WTC11 (cell line): ENCODE data around the gene CPNE2. TPM values are rescaled to one million over a fixed set of nuclear protein-coding genes. Genes with fewer than 3 reads are reported as not detected.

Experiments used
- ATAC-seq: fragments of 200-7000 bp; cut with Tn5 transposase; 2 replicates; pipeline ENCODE4 v1.10.0; 2021; ENCODE audit warnings: mild to moderate bottlenecking, moderate library complexity
- CTCF ChIA-PET: fragments of 300-600 bp; sonication (Branson Sonifier 250); formaldehyde crosslinking; loops from one replicate; lab custom pipeline; 2021; ENCODE audit warnings: antibody characterized with exemption; lab: Charles Lee
- POLR2A ChIA-PET: fragments of 350-600 bp; sonication (Branson Sonifier 250); formaldehyde crosslinking; loops from one replicate; lab custom pipeline; 2021; ENCODE audit warnings: antibody characterized with exemption; lab: Charles Lee
- DNase-seq: peaks from one replicate; pipeline ENCODE4 v3.0.0; 2021; ENCODE audit warnings: low spot score
- H3K27ac Mint-ChIP-seq: 2 replicates; pipeline ENCODE4 v1.8.0; 2021; ENCODE audit warnings: mixed read lengths
- H3K27me3 Mint-ChIP-seq: 2 replicates; pipeline ENCODE4 v1.8.0; 2021; ENCODE audit warnings: low read depth, mild to moderate bottlenecking, moderate library complexity, mixed read lengths
- H3K36me3 Mint-ChIP-seq: 2 replicates; pipeline ENCODE4 v1.8.0; 2021; ENCODE audit warnings: mixed read lengths
- H3K4me1 Mint-ChIP-seq: 2 replicates; pipeline ENCODE4 v1.8.0; 2022; ENCODE audit warnings: mixed read lengths
- H3K4me3 Mint-ChIP-seq: 2 replicates; pipeline ENCODE4 v1.8.0; 2021; ENCODE audit warnings: mild to moderate bottlenecking, moderate library complexity, mixed read lengths
- H3K9me3 Mint-ChIP-seq: 2 replicates; pipeline ENCODE4 v1.8.0; 2021; ENCODE audit warnings: mixed read lengths
- ATF1 ChIP-seq: sonication (generic); formaldehyde crosslinking; IDR thresholded peaks from 2 replicates; pipeline ENCODE4 v1.8.1; 2023; ENCODE audit warnings: mild to moderate bottlenecking, moderate library complexity, missing genetic modification reagents
- CREM ChIP-seq: sonication (generic); formaldehyde crosslinking; IDR thresholded peaks from 2 replicates; pipeline ENCODE4 v1.8.1; 2022; ENCODE audit warnings: mild to moderate bottlenecking, missing genetic modification reagents, moderate library complexity
- FOXP1 ChIP-seq: sonication (generic); formaldehyde crosslinking; IDR thresholded peaks from 2 replicates; pipeline ENCODE4 v1.8.0; 2022; ENCODE audit warnings: missing genetic modification reagents, mild to moderate bottlenecking, moderate library complexity, borderline replicate concordance
- JUN ChIP-seq: sonication (generic); formaldehyde crosslinking; IDR thresholded peaks from 2 replicates; pipeline ENCODE4 v1.8.0; 2023; ENCODE audit warnings: mild to moderate bottlenecking, missing genetic modification reagents
- NFYB ChIP-seq: sonication (generic); formaldehyde crosslinking; conservative IDR thresholded peaks from 2 replicates; pipeline ENCODE4 v1.8.0; 2022; ENCODE audit warnings: low read depth, missing genetic modification reagents
- NR2C2 ChIP-seq: sonication (generic); formaldehyde crosslinking; IDR thresholded peaks from 2 replicates; pipeline ENCODE4 v1.8.0; 2022; ENCODE audit warnings: mild to moderate bottlenecking, missing genetic modification reagents
- NR3C1 ChIP-seq: sonication (generic); formaldehyde crosslinking; conservative IDR thresholded peaks from 2 replicates; pipeline ENCODE4 v1.8.1; 2023; ENCODE audit warnings: low read depth, mild to moderate bottlenecking, missing genetic modification reagents
- RELA ChIP-seq: sonication (generic); formaldehyde crosslinking; IDR thresholded peaks from 2 replicates; pipeline ENCODE4 v1.8.1; 2022; ENCODE audit warnings: missing genetic modification reagents, mild to moderate bottlenecking, borderline replicate concordance
- SMAD4 ChIP-seq: sonication (generic); formaldehyde crosslinking; IDR thresholded peaks from 2 replicates; pipeline ENCODE4 v1.8.0; 2022; ENCODE audit warnings: mild to moderate bottlenecking, missing genetic modification reagents
- STAT6 ChIP-seq: sonication (generic); formaldehyde crosslinking; conservative IDR thresholded peaks from 2 replicates; pipeline ENCODE4 v1.8.1; 2023; ENCODE audit warnings: mild to moderate bottlenecking, low read depth, missing genetic modification reagents, moderate library complexity
- TEAD1 ChIP-seq: sonication (generic); formaldehyde crosslinking; IDR thresholded peaks from 2 replicates; pipeline ENCODE4 v1.8.0; 2022; ENCODE audit warnings: mild to moderate bottlenecking, missing genetic modification reagents
- TEAD4 ChIP-seq: sonication (generic); formaldehyde crosslinking; IDR thresholded peaks from 2 replicates; pipeline ENCODE4 v1.8.0; 2022; ENCODE audit warnings: mild to moderate bottlenecking, missing genetic modification reagents
- ZBTB21 ChIP-seq: sonication (generic); formaldehyde crosslinking; IDR thresholded peaks from 2 replicates; pipeline ENCODE4 v1.8.1; 2023; ENCODE audit warnings: mild to moderate bottlenecking, missing genetic modification reagents, borderline replicate concordance
- ZMAT4 ChIP-seq: fragments of 250-450 bp; sonication (Bioruptor Pico); IDR thresholded peaks from 2 replicates; pipeline ENCODE4 v1.9.0; 2021; ENCODE audit warnings: mild to moderate bottlenecking
- total RNA-seq: library from RNA; stranded (reverse); gene quantifications from 3 replicates; pipeline ENCODE4 v1.2.3, GENCODE V29; 2021
- TF ChIP-seq, protein P1 (sequence below): sonication (generic); formaldehyde crosslinking; IDR thresholded peaks from 2 replicates; pipeline ENCODE4 v1.8.1; 2022; ENCODE audit warnings: mild to moderate bottlenecking, moderate library complexity, missing genetic modification reagents
- TF ChIP-seq, protein P2 (sequence below): sonication (generic); formaldehyde crosslinking; IDR thresholded peaks from 2 replicates; pipeline ENCODE4 v1.8.1; 2022; ENCODE audit warnings: mild to moderate bottlenecking, missing genetic modification reagents, moderate library complexity, borderline replicate concordance
- TF ChIP-seq, protein P3 (sequence below): sonication (generic); formaldehyde crosslinking; IDR thresholded peaks from 2 replicates; pipeline ENCODE4 v1.8.0; 2022; ENCODE audit warnings: mild to moderate bottlenecking, missing genetic modification reagents
- TF ChIP-seq, protein P4 (sequence below): sonication (generic); formaldehyde crosslinking; IDR thresholded peaks from 2 replicates; pipeline ENCODE4 v1.8.1; 2023; ENCODE audit warnings: mild to moderate bottlenecking, missing genetic modification reagents, moderate library complexity

Gene CPNE2
- total RNA-seq, 1 experiment from 2014 or later, result 14.0 TPM

- TF ChIP-seq JUN (CRISPR knock-in tag) (no peak), ZBTB21 (CRISPR knock-in tag) (no peak)
Observed at GRCh38 chr16:57084257-57084770, 8.1 kb upstream of the CPNE2 start (continued).

GRCh38 chr16:57084996-57085395, 7.4 kb upstream of the CPNE2 start:
- TF ChIP-seq, protein P1, sequence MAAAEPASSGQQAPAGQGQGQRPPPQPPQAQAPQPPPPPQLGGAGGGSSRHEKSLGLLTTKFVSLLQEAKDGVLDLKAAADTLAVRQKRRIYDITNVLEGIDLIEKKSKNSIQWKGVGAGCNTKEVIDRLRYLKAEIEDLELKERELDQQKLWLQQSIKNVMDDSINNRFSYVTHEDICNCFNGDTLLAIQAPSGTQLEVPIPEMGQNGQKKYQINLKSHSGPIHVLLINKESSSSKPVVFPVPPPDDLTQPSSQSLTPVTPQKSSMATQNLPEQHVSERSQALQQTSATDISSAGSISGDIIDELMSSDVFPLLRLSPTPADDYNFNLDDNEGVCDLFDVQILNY (CRISPR knock-in tag), result no peak
- TF ChIP-seq TEAD4 (CRISPR knock-in tag), result no peak
- TF ChIP-seq, all 79 proteins: peak for 0
- POLR2A ChIA-PET, result no interaction called here
- CTCF ChIA-PET, result interaction anchor here (0.7 to 2.9 kb wide), 31 partner anchors 8 to 334 kb away, joined by 3 to 46 read pairs (median 4); partner anchors contain the start of genes CPNE2, PSME3IP1 and RSPRY1
- H3K36me3 Mint-ChIP-seq, result no peaks in the 10 kb centered on the region
- no peak overlapping the region for H3K27ac Mint-ChIP-seq
- H3K4me3 Mint-ChIP-seq, result no peak overlapping the region
- peaks cover 5% of the 10 kb centered on the region for H3K4me1 Mint-ChIP-seq
- H3K27me3 Mint-ChIP-seq, result no peaks in the 10 kb centered on the region; the same call in 1 of the 2 replicates
- no peaks in the 10 kb centered on the region for H3K9me3 Mint-ChIP-seq
- ATAC-seq (no peak), DNase-seq (no peak)

DNA sequence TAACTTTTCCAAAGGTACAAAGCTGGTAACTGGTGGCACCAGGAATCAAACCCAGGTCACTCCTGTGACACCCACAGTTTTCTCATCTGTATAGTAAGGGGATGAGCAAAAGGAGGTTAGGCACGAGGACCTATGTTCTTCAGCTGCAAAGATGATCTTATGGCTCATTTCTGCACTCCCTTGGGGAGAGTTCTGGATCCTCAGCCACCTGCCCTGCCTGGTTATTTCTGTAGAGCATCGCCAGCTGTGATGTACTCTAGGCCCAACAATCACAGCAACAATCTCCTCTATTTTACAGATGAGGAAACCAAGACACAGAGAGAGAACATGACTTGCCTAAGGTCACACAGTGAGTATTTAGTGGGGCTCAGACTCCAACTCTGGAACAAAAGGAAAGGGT, 5.4 kb upstream of the CPNE2 start:
- TF ChIP-seq NR3C1 (CRISPR knock-in tag) (no peak), ATF1 (no peak), SMAD4 (no peak), FOXP1 (CRISPR knock-in tag) (no peak), STAT6 (CRISPR knock-in tag) (no peak), RELA (CRISPR knock-in tag) (no peak), NFYB (CRISPR knock-in tag) (no peak), ZMAT4 (CRISPR knock-in tag) (no peak), TEAD1 (no peak), NR2C2 (CRISPR knock-in tag) (no peak), CREM (CRISPR knock-in tag) (no peak)
- TF ChIP-seq, protein P2, sequence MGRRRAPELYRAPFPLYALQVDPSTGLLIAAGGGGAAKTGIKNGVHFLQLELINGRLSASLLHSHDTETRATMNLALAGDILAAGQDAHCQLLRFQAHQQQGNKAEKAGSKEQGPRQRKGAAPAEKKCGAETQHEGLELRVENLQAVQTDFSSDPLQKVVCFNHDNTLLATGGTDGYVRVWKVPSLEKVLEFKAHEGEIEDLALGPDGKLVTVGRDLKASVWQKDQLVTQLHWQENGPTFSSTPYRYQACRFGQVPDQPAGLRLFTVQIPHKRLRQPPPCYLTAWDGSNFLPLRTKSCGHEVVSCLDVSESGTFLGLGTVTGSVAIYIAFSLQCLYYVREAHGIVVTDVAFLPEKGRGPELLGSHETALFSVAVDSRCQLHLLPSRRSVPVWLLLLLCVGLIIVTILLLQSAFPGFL (CRISPR knock-in tag), result no peak
- TF ChIP-seq, protein P3, sequence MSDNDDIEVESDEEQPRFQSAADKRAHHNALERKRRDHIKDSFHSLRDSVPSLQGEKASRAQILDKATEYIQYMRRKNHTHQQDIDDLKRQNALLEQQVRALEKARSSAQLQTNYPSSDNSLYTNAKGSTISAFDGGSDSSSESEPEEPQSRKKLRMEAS (CRISPR knock-in tag), result no peak
- TF ChIP-seq, protein P4, sequence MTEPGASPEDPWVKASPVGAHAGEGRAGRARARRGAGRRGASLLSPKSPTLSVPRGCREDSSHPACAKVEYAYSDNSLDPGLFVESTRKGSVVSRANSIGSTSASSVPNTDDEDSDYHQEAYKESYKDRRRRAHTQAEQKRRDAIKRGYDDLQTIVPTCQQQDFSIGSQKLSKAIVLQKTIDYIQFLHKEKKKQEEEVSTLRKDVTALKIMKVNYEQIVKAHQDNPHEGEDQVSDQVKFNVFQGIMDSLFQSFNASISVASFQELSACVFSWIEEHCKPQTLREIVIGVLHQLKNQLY, result no peak
- Mint-ChIP-seq H3K27me3 (peaks cover 13% of the 10 kb centered on the region), H3K9me3 (peaks cover 4% of the 10 kb centered on the region; the same call in 1 of the 2 replicates), H3K4me3 (no peak overlapping the region), H3K36me3 (no peaks in the 10 kb centered on the region), H3K27ac (no peak overlapping the region), H3K4me1 (peaks cover 10% of the 10 kb centered on the region)
- ChIA-PET CTCF (interaction anchor here (0.6 kb wide), 1 partner anchor 11 kb away, joined by 3 read pairs; no protein-coding TSS in a partner anchor), POLR2A (no interaction called here)
- ATAC-seq (no peak), DNase-seq (no peak)
